ENCODE results near the gene FGF9. TPM values are rescaled to one million over a fixed set of nuclear protein-coding genes. Genes with fewer than 3 reads are reported as not detected.
A peak's percentile ranks its signal among the peaks of the same experiment; 100 is the strongest.

FGF9 gene
- total RNA-seq (2014; rRNA removed; shearing (Covaris generic)), result 3.7 and 8.3 TPM in 2 replicates

- peak; percentile 98 for DNase-seq (ENCODE audit: low spot score)
Measured at GRCh38 chr13:21670883-21671619, at the start of gene FGF9. TSS of gene FGF9 (plus strand) at chr13:21671073. CDS start at chr13:21671913, 840 bp downstream.

- DNase-seq (ENCODE audit: low spot score), result peak; percentile 82
Measured at GRCh38 chr13:21625366-21625765, 45.5 kb upstream of the FGF9 start.

- no peak for DNase-seq (ENCODE audit: low spot score)
Measured at GRCh38 chr13:21632196-21632595, 38.7 kb upstream of the FGF9 start.

- DNase-seq (ENCODE audit: low spot score), result no peak
Measured at GRCh38 chr13:21636656-21637055, 34.2 kb upstream of the FGF9 start.

- DNase-seq (ENCODE audit: low spot score), result peak; percentile 100
Measured at GRCh38 chr13:21637296-21637695, 33.6 kb upstream of the FGF9 start.

GRCh38 chr13:21638319-21639282, 32.3 kb upstream of the FGF9 start:
- DNase-seq (ENCODE audit: low spot score), result peak; percentile 93

- no peak for DNase-seq (ENCODE audit: low spot score)
Measured at GRCh38 chr13:21639561-21639960, 31.3 kb upstream of the FGF9 start.

- no peak for DNase-seq (ENCODE audit: low spot score)
Measured at GRCh38 chr13:21641629-21642028, 29.2 kb upstream of the FGF9 start.

- DNase-seq (ENCODE audit: low spot score), result peak; percentile 54
Measured at GRCh38 chr13:21657538-21657937, 13.3 kb upstream of the FGF9 start.

GRCh38 chr13:21659087-21659486, 11.8 kb upstream of the FGF9 start:
- DNase-seq (ENCODE audit: low spot score), result no peak

- DNase-seq (ENCODE audit: low spot score), result no peak
Measured at GRCh38 chr13:21661097-21661909, 9.6 kb upstream of the FGF9 start.

GRCh38 chr13:21663197-21663596, 7.7 kb upstream of the FGF9 start:
- DNase-seq (ENCODE audit: low spot score), result peak; percentile 90

- no peak for DNase-seq (ENCODE audit: low spot score)
Measured at GRCh38 chr13:21668732-21669275, 2.1 kb upstream of the FGF9 start.

GRCh38 chr13:21670006-21670882, 629 bp upstream of the FGF9 start:
- peak; percentile 85 for DNase-seq (ENCODE audit: low spot score)

GRCh38 chr13:21671620-21672286, 880 bp downstream of the FGF9 start:
- peak; percentile 76 for DNase-seq (ENCODE audit: low spot score)

- no peak for DNase-seq (ENCODE audit: low spot score)
Measured at GRCh38 chr13:21672287-21672680, 1.4 kb downstream of the FGF9 start.

- DNase-seq (ENCODE audit: low spot score), result peak; percentile 72
Measured at GRCh38 chr13:21672796-21673538, 2.1 kb downstream of the FGF9 start.

GRCh38 chr13:21673539-21673788, 2.6 kb downstream of the FGF9 start:
- peak; percentile 63 for DNase-seq (ENCODE audit: low spot score)

- peak; percentile 83 for DNase-seq (ENCODE audit: low spot score)
Measured at GRCh38 chr13:21673789-21674489, 3.1 kb downstream of the FGF9 start.
